GM18873 (cell line): ENCODE measurements around the gene JUP.

Source experiments
- ATAC-seq: cut with Tn5 transposase; IDR thresholded peaks from one replicate; pipeline ENCODE4 v1.9.1; 2021; ENCODE audit warnings: mild to moderate bottlenecking, moderate library complexity, moderate number of reproducible peaks; ENCODE audit not compliant: unreplicated experiment, low FRiP score

Gene JUP

GRCh38 chr17:41810659-41811548 is 24.4 kb upstream of the JUP start:
- ATAC-seq = no peak

- no peak for ATAC-seq
Observed at GRCh38 chr17:41806685-41807445, 20.4 kb upstream of the JUP start.

GRCh38 chr17:41803049-41804020 is 16.8 kb upstream of the JUP start:
- no peak for ATAC-seq

DNA sequence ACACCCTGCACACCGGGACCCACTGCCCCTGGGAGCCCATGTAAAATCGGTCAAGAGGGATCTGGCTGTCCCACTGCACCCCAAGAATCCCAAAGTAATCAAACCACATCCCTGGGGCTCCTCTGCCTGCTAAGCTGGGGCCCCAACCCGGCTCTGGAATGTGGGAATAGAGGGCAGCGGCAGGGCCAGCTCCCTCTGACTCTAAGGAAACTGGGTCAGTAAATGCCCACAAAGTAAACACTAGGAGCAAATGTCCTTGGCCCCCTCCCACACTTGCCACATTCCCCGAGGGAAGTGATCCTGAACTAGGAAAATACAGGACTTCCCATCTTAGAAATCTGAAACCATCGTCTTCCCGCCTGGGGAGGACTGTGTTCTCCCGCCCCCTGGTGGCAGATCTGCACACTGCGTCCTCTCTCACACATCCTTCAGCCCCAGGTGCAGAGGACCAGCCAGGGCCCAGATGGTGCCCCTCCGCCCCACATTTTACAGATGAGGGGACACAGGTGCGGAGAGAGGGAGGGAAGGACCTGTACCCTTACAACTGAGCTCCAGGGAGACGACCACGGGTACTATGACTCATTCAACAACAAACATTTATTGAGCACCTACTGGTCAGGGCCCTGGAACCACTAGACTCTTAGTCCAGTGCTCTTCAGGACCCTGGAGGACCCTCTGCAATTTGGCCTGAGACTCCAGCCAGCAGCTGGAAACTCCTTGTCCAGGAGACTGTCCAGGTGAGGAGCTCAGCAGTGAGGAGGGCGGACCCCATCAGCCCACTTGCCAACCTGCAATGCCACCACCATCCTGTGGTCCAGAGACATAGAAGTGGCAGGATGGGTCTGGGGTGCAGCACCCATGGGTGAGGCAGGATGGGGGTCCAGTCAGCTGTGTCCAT is 15.1 kb upstream of the JUP start:
- no peak for ATAC-seq

DNA sequence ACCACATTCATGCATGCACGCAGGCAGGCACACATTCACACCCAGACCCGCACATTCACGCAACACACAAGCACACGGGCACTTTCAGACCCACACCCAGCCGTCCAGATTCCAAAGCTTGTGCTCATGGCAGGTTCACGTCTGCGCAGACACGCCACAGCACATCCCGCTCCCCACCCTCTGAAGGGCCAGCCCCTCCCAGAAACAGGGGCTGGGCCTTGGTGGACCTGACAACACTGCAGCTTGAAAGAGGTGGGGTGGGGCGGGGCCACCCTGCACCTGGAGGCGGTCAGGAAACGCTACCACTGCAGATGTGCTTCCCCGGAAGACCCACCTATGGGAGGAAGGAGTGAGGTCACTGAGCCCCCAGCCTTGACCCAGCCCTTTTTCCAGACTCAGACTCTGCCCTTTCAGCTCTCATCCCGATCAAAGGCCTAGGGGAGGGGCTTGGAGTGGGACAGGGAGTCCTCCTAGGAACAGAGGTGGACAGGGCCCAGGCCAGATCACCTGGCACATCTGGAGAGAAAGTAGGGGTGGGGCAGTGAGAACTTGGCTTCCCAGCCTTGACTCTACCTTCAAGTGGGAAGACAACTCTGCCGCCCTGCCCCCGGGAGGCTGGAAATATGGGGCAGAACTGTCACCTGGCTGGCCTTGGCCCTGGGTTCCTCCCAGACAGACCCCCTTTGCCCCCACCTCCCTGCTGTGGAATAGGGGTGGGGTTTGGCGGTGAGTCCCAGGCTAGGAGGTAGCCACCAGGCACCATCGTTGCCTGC is 14.3 kb upstream of the JUP start:
- no peak for ATAC-seq

GRCh38 chr17:41799366-41799765 is 12.9 kb upstream of the JUP start:
- no peak for ATAC-seq

- ATAC-seq = no peak
Observed at GRCh38 chr17:41797377-41797776, 10.9 kb upstream of the JUP start.

- ATAC-seq = no peak
Observed at GRCh38 chr17:41796121-41796895, 9.8 kb upstream of the JUP start.

DNA sequence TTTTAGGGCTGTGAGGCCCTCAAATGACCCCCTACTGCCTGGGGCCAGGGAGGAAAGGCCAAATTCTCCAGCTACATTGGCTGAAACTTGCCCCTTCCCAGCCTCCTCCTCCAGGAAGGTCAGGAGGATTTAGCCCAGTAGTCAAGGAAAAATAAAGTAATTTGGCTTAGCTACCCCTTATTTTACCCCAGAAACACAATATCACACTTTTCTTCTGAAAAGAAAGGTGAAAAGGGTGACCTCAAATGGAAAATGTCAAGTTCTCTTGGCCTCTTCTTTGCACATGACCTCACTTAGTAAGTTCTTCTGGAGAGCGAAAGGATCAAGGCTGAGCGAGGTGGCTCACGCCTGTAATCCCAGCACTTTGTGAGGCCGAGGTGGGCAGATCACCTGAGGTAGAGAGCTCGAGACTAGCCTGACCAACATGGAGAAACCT is 8.0 kb upstream of the JUP start:
- ATAC-seq = no peak

- no peak for ATAC-seq
Observed at GRCh38 chr17:41793784-41794539, 7.5 kb upstream of the JUP start.

DNA sequence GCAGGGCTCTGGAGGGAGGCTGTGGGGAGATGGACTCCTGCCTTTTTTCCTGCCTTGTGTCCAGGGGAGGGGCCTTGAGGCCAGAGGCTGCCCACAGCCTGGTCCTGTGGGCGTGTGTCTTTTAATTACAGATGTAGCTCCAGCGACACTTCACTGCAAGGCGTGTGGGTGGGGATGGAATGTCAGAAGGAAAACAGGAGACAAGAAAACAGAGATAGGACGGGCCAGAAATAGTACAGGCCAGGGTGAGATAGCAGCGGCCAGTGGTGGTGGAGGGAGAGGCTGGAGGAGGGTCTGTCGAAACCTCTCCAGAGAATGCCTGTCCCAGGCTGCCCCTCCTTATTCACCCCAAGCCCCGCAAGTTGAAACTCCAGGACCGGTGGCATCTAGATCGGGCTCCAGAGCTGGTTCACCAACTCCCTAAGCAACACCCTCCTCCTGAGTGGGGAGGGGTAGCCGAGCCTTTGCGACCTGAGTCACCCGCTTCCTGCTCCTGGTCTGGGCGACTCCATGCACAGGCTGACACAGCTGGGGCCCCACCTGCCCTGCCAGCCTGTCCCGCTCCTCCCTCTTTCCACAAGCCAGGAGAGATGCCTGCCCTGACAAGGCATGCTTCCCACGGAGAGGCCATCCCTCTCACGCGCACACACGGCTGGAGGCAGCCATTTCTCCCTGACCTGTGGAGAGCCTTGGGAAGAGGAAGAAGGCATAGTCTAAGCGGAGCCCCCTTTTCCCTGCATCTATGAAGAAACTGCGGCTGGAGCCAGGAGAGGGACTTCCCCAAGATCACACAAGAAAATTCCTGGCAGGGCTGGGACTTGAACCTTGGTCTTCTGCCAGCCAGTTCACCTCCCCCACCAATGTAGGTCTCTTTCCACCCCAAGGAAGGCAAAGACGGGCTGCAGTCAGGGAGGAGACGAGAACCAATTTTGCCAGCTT is 6.6 kb upstream of the JUP start:
- no peak for ATAC-seq

DNA sequence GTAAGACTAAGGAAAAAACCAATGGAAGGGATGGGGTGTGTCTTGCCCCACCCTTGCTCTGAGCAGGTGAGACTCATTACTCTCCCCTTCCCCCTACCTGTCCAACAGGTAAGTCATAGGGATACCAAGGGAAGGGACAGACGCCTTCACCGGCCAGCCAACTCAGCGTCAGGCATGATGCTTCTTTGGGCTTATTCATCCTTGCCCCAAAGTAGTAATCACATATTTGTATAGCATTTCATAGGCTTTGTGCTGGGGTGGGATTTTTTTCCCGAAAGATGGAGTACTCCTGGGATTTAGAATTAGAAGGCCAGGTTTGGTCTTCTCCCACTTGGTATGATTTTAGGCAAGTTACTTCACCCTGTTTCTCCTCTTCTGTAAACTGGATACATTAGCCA is 509 bp upstream of the JUP start:
- ATAC-seq = no peak

- ATAC-seq = no peak
Observed at GRCh38 chr17:41785859-41786226, 668 bp downstream of the JUP start.

DNA sequence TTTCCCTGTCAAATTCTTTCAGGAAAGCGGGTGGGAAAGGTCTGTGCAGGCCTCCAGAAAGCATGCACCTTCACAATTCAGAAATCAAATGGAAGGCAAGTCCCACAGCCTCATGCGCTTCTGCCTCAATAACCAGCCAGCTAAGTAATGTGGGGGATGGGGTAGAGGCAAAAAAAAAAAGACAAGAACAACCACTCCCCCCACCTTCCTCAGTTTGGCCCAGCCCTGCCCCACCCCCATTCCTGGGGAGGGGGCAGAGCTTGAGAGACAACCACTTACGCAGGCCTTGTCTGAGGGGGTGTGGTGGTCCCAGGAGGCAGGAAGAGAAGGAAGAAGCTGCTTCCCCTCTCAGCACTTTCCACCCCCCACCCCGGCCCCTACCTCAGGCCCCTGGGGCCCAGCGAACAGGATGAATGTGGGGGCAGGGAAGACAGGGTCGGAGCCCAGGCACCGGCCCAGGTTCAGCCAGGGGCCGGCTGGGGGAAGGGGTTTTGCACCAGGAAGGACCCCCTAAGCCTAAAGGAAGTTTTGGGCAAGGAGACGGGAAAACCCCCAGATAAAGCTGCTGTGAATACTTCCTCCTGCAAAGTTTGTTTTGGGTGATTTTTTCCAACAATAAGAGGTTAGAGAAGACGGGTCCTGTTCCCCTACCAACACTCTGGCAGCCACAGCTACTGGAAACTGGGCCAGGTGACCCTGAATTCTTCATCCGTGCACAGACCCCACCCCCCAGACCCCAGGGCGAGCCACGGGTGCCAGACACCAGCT is 1.2 kb downstream of the JUP start:
- no peak for ATAC-seq

- ATAC-seq = no peak
Observed at GRCh38 chr17:41784207-41784744, 2.2 kb downstream of the JUP start.
